ENCODE data around the gene MT1HL1. TPM values are rescaled to one million over a fixed set of nuclear protein-coding genes. Genes with fewer than 3 reads are reported as not detected.

MT1HL1 gene
- total and polyA plus RNA-seq, 4 donors = 0.78 TPM; not detected in 3

DNA sequence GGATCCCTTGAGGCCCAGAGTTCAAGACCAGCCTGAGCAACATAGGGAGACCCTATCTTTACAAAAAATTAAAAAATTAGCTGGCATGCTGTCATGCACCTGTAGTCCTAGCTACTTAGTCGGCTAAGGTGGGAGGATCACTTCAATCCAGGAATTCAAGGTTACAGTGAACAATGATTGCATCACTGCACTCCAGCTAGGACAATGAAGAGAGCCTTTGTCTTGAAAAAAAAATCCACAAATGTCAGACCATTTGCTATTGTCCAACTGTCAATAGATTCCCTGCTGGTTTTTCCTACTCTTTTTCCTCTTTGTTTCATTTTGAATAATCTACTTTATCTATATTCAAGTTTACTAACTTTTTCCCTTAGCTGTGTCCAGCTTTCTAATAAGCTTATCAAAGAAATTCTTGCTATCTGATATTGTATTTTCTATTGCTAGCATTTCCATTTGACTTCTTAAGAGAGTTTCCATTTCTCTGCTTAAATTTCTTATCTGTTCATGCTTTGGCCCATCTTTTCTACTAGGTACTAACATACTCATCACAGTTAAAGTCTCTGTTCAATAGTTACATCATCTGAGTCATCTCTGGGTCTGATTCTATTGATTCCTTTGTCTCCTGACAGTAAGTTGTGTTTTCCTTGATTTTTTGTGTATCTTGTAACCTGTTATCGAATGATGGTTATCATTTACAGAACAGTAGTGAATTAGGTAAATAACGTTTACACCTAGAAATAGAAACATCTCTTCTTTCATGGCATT lies 14.8 kb downstream of the MT1HL1 start:
- H3K36me3 ChIP-seq (ENCODE audit: control insufficient read depth in 4 of 4, insufficient read depth in 3 of 4, low read depth in 1 of 4, low read length in 3 of 4) = no peaks in the 10 kb centered on the region
- WGBS = 71% methylated on average over 3 of the region's 3 CpGs
- no peaks in the 10 kb centered on the region for H3K4me1 ChIP-seq (ENCODE audit: control insufficient read depth in 4 of 4, insufficient read depth in 4 of 4, low read length in 3 of 4)
- no peak overlapping the region for H3K9ac ChIP-seq (ENCODE audit: low read depth in 1 of 2, low read length in 2 of 2)
- DNase-seq (ENCODE audit: low spot score) = no peak
- H3K27me3 ChIP-seq (ENCODE audit: control insufficient read depth in 4 of 4, insufficient read depth in 4 of 4, low read length in 3 of 4) = no peaks in the 10 kb centered on the region
- no peak overlapping the region for H3K4me3 ChIP-seq (ENCODE audit: low read depth in 1 of 3, low read length in 3 of 3)
- H3K9me3 ChIP-seq (ENCODE audit: control insufficient read depth in 4 of 4, low read length in 3 of 4) = peaks cover 0 to 11% (median 6%) of the 10 kb centered on the region in 4 donors
- no peak for TF ChIP-seq NR2F2 (IDR thresholded peaks at IDR 0.05)
- no peak for TF ChIP-seq TAF1 (conservative IDR thresholded peaks at IDR 0.05)
- no peak for TF ChIP-seq JUND (IDR thresholded peaks at IDR 0.05)
- TF ChIP-seq RXRA (IDR thresholded peaks at IDR 0.05) = no peak
- no peak for TF ChIP-seq FOXA2 (IDR thresholded peaks at IDR 0.05)
- TF ChIP-seq, protein P1, sequence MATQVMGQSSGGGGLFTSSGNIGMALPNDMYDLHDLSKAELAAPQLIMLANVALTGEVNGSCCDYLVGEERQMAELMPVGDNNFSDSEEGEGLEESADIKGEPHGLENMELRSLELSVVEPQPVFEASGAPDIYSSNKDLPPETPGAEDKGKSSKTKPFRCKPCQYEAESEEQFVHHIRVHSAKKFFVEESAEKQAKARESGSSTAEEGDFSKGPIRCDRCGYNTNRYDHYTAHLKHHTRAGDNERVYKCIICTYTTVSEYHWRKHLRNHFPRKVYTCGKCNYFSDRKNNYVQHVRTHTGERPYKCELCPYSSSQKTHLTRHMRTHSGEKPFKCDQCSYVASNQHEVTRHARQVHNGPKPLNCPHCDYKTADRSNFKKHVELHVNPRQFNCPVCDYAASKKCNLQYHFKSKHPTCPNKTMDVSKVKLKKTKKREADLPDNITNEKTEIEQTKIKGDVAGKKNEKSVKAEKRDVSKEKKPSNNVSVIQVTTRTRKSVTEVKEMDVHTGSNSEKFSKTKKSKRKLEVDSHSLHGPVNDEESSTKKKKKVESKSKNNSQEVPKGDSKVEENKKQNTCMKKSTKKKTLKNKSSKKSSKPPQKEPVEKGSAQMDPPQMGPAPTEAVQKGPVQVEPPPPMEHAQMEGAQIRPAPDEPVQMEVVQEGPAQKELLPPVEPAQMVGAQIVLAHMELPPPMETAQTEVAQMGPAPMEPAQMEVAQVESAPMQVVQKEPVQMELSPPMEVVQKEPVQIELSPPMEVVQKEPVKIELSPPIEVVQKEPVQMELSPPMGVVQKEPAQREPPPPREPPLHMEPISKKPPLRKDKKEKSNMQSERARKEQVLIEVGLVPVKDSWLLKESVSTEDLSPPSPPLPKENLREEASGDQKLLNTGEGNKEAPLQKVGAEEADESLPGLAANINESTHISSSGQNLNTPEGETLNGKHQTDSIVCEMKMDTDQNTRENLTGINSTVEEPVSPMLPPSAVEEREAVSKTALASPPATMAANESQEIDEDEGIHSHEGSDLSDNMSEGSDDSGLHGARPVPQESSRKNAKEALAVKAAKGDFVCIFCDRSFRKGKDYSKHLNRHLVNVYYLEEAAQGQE (IDR thresholded peaks at IDR 0.05) = no peak
- no peak for TF ChIP-seq HNF4A (conservative IDR thresholded peaks at IDR 0.05)
- TF ChIP-seq, protein P2, sequence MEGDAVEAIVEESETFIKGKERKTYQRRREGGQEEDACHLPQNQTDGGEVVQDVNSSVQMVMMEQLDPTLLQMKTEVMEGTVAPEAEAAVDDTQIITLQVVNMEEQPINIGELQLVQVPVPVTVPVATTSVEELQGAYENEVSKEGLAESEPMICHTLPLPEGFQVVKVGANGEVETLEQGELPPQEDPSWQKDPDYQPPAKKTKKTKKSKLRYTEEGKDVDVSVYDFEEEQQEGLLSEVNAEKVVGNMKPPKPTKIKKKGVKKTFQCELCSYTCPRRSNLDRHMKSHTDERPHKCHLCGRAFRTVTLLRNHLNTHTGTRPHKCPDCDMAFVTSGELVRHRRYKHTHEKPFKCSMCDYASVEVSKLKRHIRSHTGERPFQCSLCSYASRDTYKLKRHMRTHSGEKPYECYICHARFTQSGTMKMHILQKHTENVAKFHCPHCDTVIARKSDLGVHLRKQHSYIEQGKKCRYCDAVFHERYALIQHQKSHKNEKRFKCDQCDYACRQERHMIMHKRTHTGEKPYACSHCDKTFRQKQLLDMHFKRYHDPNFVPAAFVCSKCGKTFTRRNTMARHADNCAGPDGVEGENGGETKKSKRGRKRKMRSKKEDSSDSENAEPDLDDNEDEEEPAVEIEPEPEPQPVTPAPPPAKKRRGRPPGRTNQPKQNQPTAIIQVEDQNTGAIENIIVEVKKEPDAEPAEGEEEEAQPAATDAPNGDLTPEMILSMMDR (IDR thresholded peaks at IDR 0.05; ENCODE audit: low read depth, low read length, missing input control) = no peak
- TF ChIP-seq GABPA (IDR thresholded peaks at IDR 0.05 in 1 of 2, conservative IDR thresholded peaks at IDR 0.05 in 1 of 2) = no peak
- TF ChIP-seq, protein P3, sequence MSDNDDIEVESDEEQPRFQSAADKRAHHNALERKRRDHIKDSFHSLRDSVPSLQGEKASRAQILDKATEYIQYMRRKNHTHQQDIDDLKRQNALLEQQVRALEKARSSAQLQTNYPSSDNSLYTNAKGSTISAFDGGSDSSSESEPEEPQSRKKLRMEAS (IDR thresholded peaks at IDR 0.05) = no peak
- no peak for TF ChIP-seq RAD21 (IDR thresholded peaks at IDR 0.05)
- no peak for TF ChIP-seq SP1 (IDR thresholded peaks at IDR 0.05)
- no peak for TF ChIP-seq HNF4G (IDR thresholded peaks at IDR 0.05)
- no peak for TF ChIP-seq EGR1 (IDR thresholded peaks at IDR 0.05; ENCODE audit: low read depth in 2 of 2)
- TF ChIP-seq FOXA1 (IDR thresholded peaks at IDR 0.05) = no peak
- TF ChIP-seq, protein P4, sequence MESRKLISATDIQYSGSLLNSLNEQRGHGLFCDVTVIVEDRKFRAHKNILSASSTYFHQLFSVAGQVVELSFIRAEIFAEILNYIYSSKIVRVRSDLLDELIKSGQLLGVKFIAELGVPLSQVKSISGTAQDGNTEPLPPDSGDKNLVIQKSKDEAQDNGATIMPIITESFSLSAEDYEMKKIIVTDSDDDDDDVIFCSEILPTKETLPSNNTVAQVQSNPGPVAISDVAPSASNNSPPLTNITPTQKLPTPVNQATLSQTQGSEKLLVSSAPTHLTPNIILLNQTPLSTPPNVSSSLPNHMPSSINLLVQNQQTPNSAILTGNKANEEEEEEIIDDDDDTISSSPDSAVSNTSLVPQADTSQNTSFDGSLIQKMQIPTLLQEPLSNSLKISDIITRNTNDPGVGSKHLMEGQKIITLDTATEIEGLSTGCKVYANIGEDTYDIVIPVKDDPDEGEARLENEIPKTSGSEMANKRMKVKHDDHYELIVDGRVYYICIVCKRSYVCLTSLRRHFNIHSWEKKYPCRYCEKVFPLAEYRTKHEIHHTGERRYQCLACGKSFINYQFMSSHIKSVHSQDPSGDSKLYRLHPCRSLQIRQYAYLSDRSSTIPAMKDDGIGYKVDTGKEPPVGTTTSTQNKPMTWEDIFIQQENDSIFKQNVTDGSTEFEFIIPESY (IDR thresholded peaks at IDR 0.05) = no peak
- TF ChIP-seq, protein P5, sequence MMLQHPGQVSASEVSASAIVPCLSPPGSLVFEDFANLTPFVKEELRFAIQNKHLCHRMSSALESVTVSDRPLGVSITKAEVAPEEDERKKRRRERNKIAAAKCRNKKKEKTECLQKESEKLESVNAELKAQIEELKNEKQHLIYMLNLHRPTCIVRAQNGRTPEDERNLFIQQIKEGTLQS (IDR thresholded peaks at IDR 0.05) = no peak
- H3K27ac ChIP-seq (ENCODE audit: low read depth in 1 of 2, low read length in 2 of 2) = no peak overlapping the region
